Astrocyte (in vitro differentiated cells and primary cell): Measurements from ENCODE around the gene THOC2. TPM values are rescaled to one million over a fixed set of nuclear protein-coding genes. Genes with fewer than 3 reads are reported as not detected.
A peak's percentile ranks its signal among the peaks of the same experiment; 100 is the strongest.

Source experiments
- DNase-seq: peaks from one replicate; pipeline ENCODE4 v3.0.0-alpha.2; 2010; ENCODE audit warnings: low read depth
- FAIRE-seq: peaks from 2 replicates; lab custom pipeline; 2011; peaks lifted over from hg19 to GRCh38; lab: Jason Lieb, UNC
- H2AFZ ChIP-seq: 2 replicates; pipeline ENCODE4 v1.6.0; 2012; ENCODE audit warnings: low read depth, low read length, inconsistent platforms
- H3K27ac ChIP-seq: 2 replicates; pipeline ENCODE4 v1.5.1; 2011; ENCODE audit warnings: low read depth, low read length, inconsistent platforms
- H3K27me3 ChIP-seq: 2 replicates; pipeline ENCODE4 v1.6.0; 2011; ENCODE audit warnings: low read length, inconsistent platforms; ENCODE audit not compliant: insufficient read depth
- H3K36me3 ChIP-seq: 2 replicates; pipeline ENCODE4 v1.5.1; 2011; ENCODE audit warnings: low read length, inconsistent platforms; ENCODE audit not compliant: insufficient read depth
- H3K4me1 ChIP-seq: 2 replicates; pipeline ENCODE4 v1.5.1; 2011; ENCODE audit warnings: low read length, inconsistent platforms; ENCODE audit not compliant: insufficient read depth
- H3K4me2 ChIP-seq: 2 replicates; pipeline ENCODE4 v1.6.0; 2012; ENCODE audit warnings: low read length, inconsistent platforms
- H3K4me3 ChIP-seq: 2 replicates; pipeline ENCODE4 v1.5.1; 2011; ENCODE audit warnings: low read depth, mild to moderate bottlenecking, low read length, inconsistent platforms; ENCODE audit not compliant: insufficient read depth
- H3K79me2 ChIP-seq: 2 replicates; pipeline ENCODE4 v1.6.0; 2012; ENCODE audit warnings: mild to moderate bottlenecking, low read length, inconsistent platforms; ENCODE audit not compliant: insufficient read depth
- H3K9ac ChIP-seq: 2 replicates; pipeline ENCODE4 v1.6.0; 2012; ENCODE audit warnings: mild to moderate bottlenecking, low read length, inconsistent platforms
- H3K9me3 ChIP-seq: 2 replicates; pipeline ENCODE4 v1.5.1; 2012; ENCODE audit warnings: low read depth, mild to moderate bottlenecking, low read length, inconsistent platforms; ENCODE audit not compliant: insufficient read depth
- H4K20me1 ChIP-seq: 2 replicates; pipeline ENCODE4 v1.6.0; 2012; ENCODE audit warnings: low read length, inconsistent platforms; ENCODE audit not compliant: insufficient read depth
- H3K27ac Mint-ChIP-seq: one replicate; pipeline ENCODE4 v1.8.0; 2021; ENCODE audit warnings: mild to moderate bottlenecking, mixed read lengths; ENCODE audit not compliant: unreplicated experiment
- H3K27me3 Mint-ChIP-seq: one replicate; pipeline ENCODE4 v1.8.0; 2021; ENCODE audit warnings: low read depth, mixed read lengths; ENCODE audit not compliant: unreplicated experiment
- H3K36me3 Mint-ChIP-seq: one replicate; pipeline ENCODE4 v1.8.0; 2021; ENCODE audit warnings: low read depth, mixed read lengths; ENCODE audit not compliant: unreplicated experiment
- H3K4me1 Mint-ChIP-seq: one replicate; pipeline ENCODE4 v1.8.0; 2021; ENCODE audit warnings: low read depth, mixed read lengths; ENCODE audit not compliant: unreplicated experiment
- H3K4me3 Mint-ChIP-seq: one replicate; pipeline ENCODE4 v1.8.0; 2021; ENCODE audit warnings: mild to moderate bottlenecking, moderate library complexity, mixed read lengths; ENCODE audit not compliant: unreplicated experiment
- H3K9me3 Mint-ChIP-seq: one replicate; pipeline ENCODE4 v1.8.0; 2021; ENCODE audit warnings: mild to moderate bottlenecking, mixed read lengths; ENCODE audit not compliant: unreplicated experiment
- EZH2 ChIP-seq: IDR thresholded peaks from 2 replicates; pipeline ENCODE4 v1.6.1; 2012; ENCODE audit warnings: mild to moderate bottlenecking, low read length, inconsistent platforms; ENCODE audit not compliant: insufficient read depth
- total RNA-seq: library from RNA; stranded (reverse); gene quantifications from 2 replicates; pipeline ENCODE4 v1.2.1, GENCODE V29; 2021
- TF ChIP-seq, protein P1 (sequence below): IDR thresholded peaks from 2 replicates; pipeline ENCODE4 v1.5.1; 2011; ENCODE audit warnings: low read depth, mild to moderate bottlenecking, inconsistent platforms, low read length, moderate library complexity; ENCODE audit not compliant: insufficient read depth

THOC2 gene
- total RNA-seq, 1 donor from 2014 or later, result 64.8 TPM

GRCh38 chrX:123647244-123647643 is 85.6 kb downstream of the THOC2 start:
- no peaks in the 10 kb centered on the region for H3K9me3 Mint-ChIP-seq
- H2AFZ ChIP-seq, result no peak overlapping the region
- H3K36me3 Mint-ChIP-seq, result no peaks in the 10 kb centered on the region
- no peak overlapping the region for H3K9ac ChIP-seq
- no peak overlapping the region for H3K4me3 ChIP-seq
- peaks cover 8% of the 10 kb centered on the region for H3K79me2 ChIP-seq
- DNase-seq (no peak), FAIRE-seq (no peak)
- no peak overlapping the region for H3K4me3 Mint-ChIP-seq
- H3K27me3 Mint-ChIP-seq, result no peaks in the 10 kb centered on the region
- H3K4me1 ChIP-seq, result peaks cover 11% of the 10 kb centered on the region
- H3K27ac ChIP-seq, result no peak overlapping the region
- H3K4me1 Mint-ChIP-seq, result peaks cover 11% of the 10 kb centered on the region
- TF ChIP-seq, protein P1, sequence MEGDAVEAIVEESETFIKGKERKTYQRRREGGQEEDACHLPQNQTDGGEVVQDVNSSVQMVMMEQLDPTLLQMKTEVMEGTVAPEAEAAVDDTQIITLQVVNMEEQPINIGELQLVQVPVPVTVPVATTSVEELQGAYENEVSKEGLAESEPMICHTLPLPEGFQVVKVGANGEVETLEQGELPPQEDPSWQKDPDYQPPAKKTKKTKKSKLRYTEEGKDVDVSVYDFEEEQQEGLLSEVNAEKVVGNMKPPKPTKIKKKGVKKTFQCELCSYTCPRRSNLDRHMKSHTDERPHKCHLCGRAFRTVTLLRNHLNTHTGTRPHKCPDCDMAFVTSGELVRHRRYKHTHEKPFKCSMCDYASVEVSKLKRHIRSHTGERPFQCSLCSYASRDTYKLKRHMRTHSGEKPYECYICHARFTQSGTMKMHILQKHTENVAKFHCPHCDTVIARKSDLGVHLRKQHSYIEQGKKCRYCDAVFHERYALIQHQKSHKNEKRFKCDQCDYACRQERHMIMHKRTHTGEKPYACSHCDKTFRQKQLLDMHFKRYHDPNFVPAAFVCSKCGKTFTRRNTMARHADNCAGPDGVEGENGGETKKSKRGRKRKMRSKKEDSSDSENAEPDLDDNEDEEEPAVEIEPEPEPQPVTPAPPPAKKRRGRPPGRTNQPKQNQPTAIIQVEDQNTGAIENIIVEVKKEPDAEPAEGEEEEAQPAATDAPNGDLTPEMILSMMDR, result no peak
- no peak for TF ChIP-seq EZH2
- H3K27me3 ChIP-seq, result no peaks in the 10 kb centered on the region
- H4K20me1 ChIP-seq, result peaks cover 11% of the 10 kb centered on the region
- H3K9me3 ChIP-seq, result no peaks in the 10 kb centered on the region
- H3K36me3 ChIP-seq, result no peaks in the 10 kb centered on the region
- H3K4me2 ChIP-seq, result no peak overlapping the region
- H3K27ac Mint-ChIP-seq, result no peak overlapping the region

GRCh38 chrX:123629502-123629901 is 103.3 kb downstream of the THOC2 start:
- H3K27me3 ChIP-seq, result no peaks in the 10 kb centered on the region
- no peak overlapping the region for H3K4me3 ChIP-seq
- H3K27ac ChIP-seq, result no peak overlapping the region
- FAIRE-seq (peak; percentile 69), DNase-seq (no peak)
- H3K4me2 ChIP-seq, result no peak overlapping the region
- peaks cover 14% of the 10 kb centered on the region for H3K36me3 ChIP-seq
- TF ChIP-seq, protein P1, result no peak
- TF ChIP-seq EZH2, result no peak
- no peak overlapping the region for H2AFZ ChIP-seq
- Mint-ChIP-seq H3K9me3 (no peaks in the 10 kb centered on the region), H3K4me1 (peaks cover 7% of the 10 kb centered on the region), H3K4me3 (no peak overlapping the region), H3K27ac (no peak overlapping the region), H3K36me3 (peaks cover 2% of the 10 kb centered on the region), H3K27me3 (no peaks in the 10 kb centered on the region)
- H3K9me3 ChIP-seq, result no peaks in the 10 kb centered on the region
- H3K9ac ChIP-seq, result no peak overlapping the region
- no peaks in the 10 kb centered on the region for H3K79me2 ChIP-seq
- H3K4me1 ChIP-seq, result peaks cover 10% of the 10 kb centered on the region
- no peaks in the 10 kb centered on the region for H4K20me1 ChIP-seq

- no peak overlapping the region for H3K4me3 Mint-ChIP-seq
- H3K27ac ChIP-seq, result peak overlapping the region; percentile 40
- no peak overlapping the region for H3K4me3 ChIP-seq
- peaks cover 10% of the 10 kb centered on the region for H3K4me1 ChIP-seq
- H3K79me2 ChIP-seq, result no peaks in the 10 kb centered on the region
- peaks cover 14% of the 10 kb centered on the region for H3K36me3 ChIP-seq
- H3K27me3 Mint-ChIP-seq, result no peaks in the 10 kb centered on the region
- H3K4me1 Mint-ChIP-seq, result peaks cover 7% of the 10 kb centered on the region
- no peaks in the 10 kb centered on the region for H3K36me3 Mint-ChIP-seq
- H3K9ac ChIP-seq, result no peak overlapping the region
- no peaks in the 10 kb centered on the region for H3K9me3 ChIP-seq
- H2AFZ ChIP-seq, result no peak overlapping the region
- no peaks in the 10 kb centered on the region for H3K9me3 Mint-ChIP-seq
- DNase-seq, result peak; percentile 82
- H3K27ac Mint-ChIP-seq, result no peak overlapping the region
- peak overlapping the region; percentile 39 for H3K4me2 ChIP-seq
- H4K20me1 ChIP-seq, result no peaks in the 10 kb centered on the region
- no peaks in the 10 kb centered on the region for H3K27me3 ChIP-seq
- TF ChIP-seq, protein P1, result no peak
- TF ChIP-seq EZH2, result no peak
- FAIRE-seq, result peak; percentile 98
Observed at GRCh38 chrX:123626962-123627361, 105.9 kb downstream of the THOC2 start.
